GM04503 (cell line): Measurements from ENCODE around the gene CYP1A1.
A peak's percentile ranks its signal among the peaks of the same experiment; 100 is the strongest.
"Not testable (repeated sequence)": the region's sequence is repeated elsewhere in the genome, so short reads cannot be mapped to it uniquely, and the experiment has no call there.

Experiments
- DNase-seq: peaks from one replicate; pipeline ENCODE4 v3.0.0-alpha.2; 2012; ENCODE audit warnings: low read depth

The CYP1A1 gene

GRCh38 chr15:74725225-74725774, at the start of gene CYP1A1:
Gene CYP1A1, minus strand, starts transcription at chr15:74725528. Its CDS starts 2,431 bp downstream, at chr15:74723097.
- DNase-seq = no peak

- DNase-seq = no peak
These were observed 48.5 kb upstream of the CYP1A1 start for GRCh38 chr15:74773731-74774252.

GRCh38 chr15:74773329-74773728, 48.0 kb upstream of the CYP1A1 start:
- no peak for DNase-seq

GRCh38 chr15:74770211-74770903, 45.0 kb upstream of the CYP1A1 start:
- no peak for DNase-seq

GRCh38 chr15:74769463-74770025, 44.2 kb upstream of the CYP1A1 start:
- no peak for DNase-seq

- DNase-seq = no peak
These were observed 43.5 kb upstream of the CYP1A1 start for GRCh38 chr15:74768771-74769342.

- no peak for DNase-seq
These were observed 42.9 kb upstream of the CYP1A1 start for GRCh38 chr15:74768099-74768770.

- no peak for DNase-seq
These were observed 42.1 kb upstream of the CYP1A1 start for GRCh38 chr15:74767167-74768098.

- DNase-seq = no peak
These were observed 38.1 kb upstream of the CYP1A1 start for GRCh38 chr15:74763416-74763815.

GRCh38 chr15:74762791-74763150, 37.4 kb upstream of the CYP1A1 start:
- DNase-seq = no peak

- DNase-seq = no peak
These were observed 33.4 kb upstream of the CYP1A1 start for GRCh38 chr15:74758736-74759135.

- no peak for DNase-seq
These were observed 29.4 kb upstream of the CYP1A1 start for GRCh38 chr15:74754593-74755215.

GRCh38 chr15:74752531-74752930, 27.2 kb upstream of the CYP1A1 start:
- DNase-seq = peak; percentile 47

- DNase-seq = no peak
These were observed 26.7 kb upstream of the CYP1A1 start for GRCh38 chr15:74752011-74752410.

GRCh38 chr15:74750751-74751150, 25.4 kb upstream of the CYP1A1 start:
- no peak for DNase-seq

GRCh38 chr15:74749832-74750231, 24.5 kb upstream of the CYP1A1 start:
- no peak for DNase-seq

- DNase-seq = no peak
These were observed 23.1 kb upstream of the CYP1A1 start, which contains the start of gene CYP1A2 for GRCh38 chr15:74748322-74748946. Gene CYP1A2, plus strand, starts transcription at chr15:74748845. Its CDS starts 894 bp downstream, at chr15:74749739.

- DNase-seq = no peak
These were observed 21.1 kb upstream of the CYP1A1 start for GRCh38 chr15:74746389-74746788.

GRCh38 chr15:74742422-74742821, 17.1 kb upstream of the CYP1A1 start:
- no peak for DNase-seq

- DNase-seq = not testable (repeated sequence)
These were observed 12.9 kb upstream of the CYP1A1 start for GRCh38 chr15:74738239-74738638.
